C4-2B (cell line): Measurements from ENCODE around the gene ALKBH5.

Experiments used
- CTCF ChIP-seq: fragments of 450-650 bp; conservative IDR thresholded peaks from 2 replicates; pipeline ENCODE4 v1.5.1; 2017; ENCODE audit warnings: mild to moderate bottlenecking
- ZFX ChIP-seq: fragments of 450-650 bp; IDR thresholded peaks from 2 replicates; pipeline ENCODE4 v1.6.1; 2017

DNA sequence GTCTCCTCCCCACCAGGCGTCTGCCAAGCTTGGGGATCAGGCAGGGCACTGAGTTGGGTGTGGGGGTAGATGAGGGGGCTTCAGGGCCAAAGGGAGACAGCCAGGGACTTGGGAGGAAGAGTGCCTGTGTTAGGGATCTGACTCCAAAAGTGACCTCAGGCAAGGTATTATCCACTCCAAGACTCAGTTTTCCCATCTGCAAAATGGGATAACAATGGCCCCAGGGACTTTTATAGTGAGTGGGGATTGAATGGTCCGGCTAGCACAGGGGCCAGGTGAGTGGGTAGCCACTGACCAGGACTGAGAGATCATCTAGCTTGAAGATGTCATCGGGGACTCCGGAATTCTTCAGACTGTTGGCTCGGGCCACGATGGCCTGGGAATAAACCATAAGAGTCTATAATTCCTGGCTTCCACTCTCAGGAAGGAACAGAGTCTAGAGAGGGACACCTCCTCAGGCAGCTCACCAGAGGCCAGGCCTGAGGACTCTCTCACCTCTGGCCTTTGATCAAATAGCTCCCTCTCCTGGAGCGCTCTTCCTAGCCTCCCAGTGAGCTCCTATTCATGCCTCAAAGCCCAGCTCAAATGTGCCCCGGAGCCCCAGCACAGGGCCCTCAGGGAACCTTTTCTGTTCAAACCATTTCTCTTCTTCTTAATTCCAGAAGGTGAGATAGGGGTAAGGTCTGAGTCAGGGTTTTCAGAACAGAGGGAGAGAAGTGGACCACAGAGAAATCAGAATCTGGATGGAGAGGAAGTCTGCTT is 71.4 kb downstream of the ALKBH5 start:
- TF ChIP-seq CTCF (no peak; the same call in 1 of the 2 replicates), ZFX (no peak)
